H1 (cell line): ENCODE results near the gene SAFB2. TPM values are rescaled to one million over a fixed set of nuclear protein-coding genes. Genes with fewer than 3 reads are reported as not detected.
A peak's percentile ranks its signal among the peaks of the same experiment; 100 is the strongest.

ENCODE experiments used
- CBX8 ChIP-seq: fragments of 300-800, 300-1000 bp; sonication (generic); IDR thresholded peaks from 2 replicates; pipeline ENCODE4 v1.7.1; 2016; ENCODE audit warnings: low read depth, low read length, borderline replicate concordance
- CTBP2 ChIP-seq: IDR thresholded peaks from 2 replicates; pipeline ENCODE4 v1.7.0; 2011; ENCODE audit warnings: borderline replicate concordance, mild to moderate bottlenecking, moderate library complexity, mixed read lengths, low read length; ENCODE audit not compliant: insufficient read depth, insufficient read length
- POLR2AphosphoS5 ChIP-seq: IDR thresholded peaks from 2 replicates; pipeline ENCODE4 v1.6.1; 2011; ENCODE audit warnings: low read depth, low read length
- RNF2 ChIP-seq: fragments of 200-900, 300-1000 bp; sonication (generic); IDR thresholded peaks from 2 replicates; pipeline ENCODE4 v1.7.1; 2016; ENCODE audit warnings: borderline replicate concordance, low read depth, mild to moderate bottlenecking, antibody characterized with exemption, low read length; ENCODE audit not compliant: poor library complexity, severe bottlenecking; ENCODE audit errors: missing control alignments
- TAF7 ChIP-seq: optimal IDR thresholded peaks from 2 replicates; pipeline ENCODE3; 2011; ENCODE audit warnings: low read depth, mild to moderate bottlenecking, inconsistent platforms, low read length, moderate library complexity, borderline replicate concordance
- polyA plus RNA-seq, 7 experiments: library from polyadenylated mRNA; depleted of rRNA in 3 of 7; stranded (reverse) in 5 of 7; unstranded in 2 of 7; fragments of >200 nt in 5 of 7; fragments of 200-250 nt in 2 of 7; gene quantifications; 1 replicate in 5 of 7; 2 replicates in 1 of 7; 4 replicates in 1 of 7; pipeline versions ENCODE4 v1.2.1 to v1.2.3, GENCODE V29; 2011 to 2013; ENCODE audit warnings: missing spikeins in 2 of 7, mixed read lengths in 2 of 7
- total RNA-seq: library from RNA; stranded (reverse); fragmentation: NEBNext Ultra II Directional; extraction: Animal tissue kit (Norgen Biotek cat#: 25700); gene quantifications from 2 replicates; pipeline ENCODE4 v1.2.1, GENCODE V29; 2021
- TF ChIP-seq, protein P1 (sequence below), 3 experiments: IDR thresholded peaks; 1 replicate in 2 of 3; 2 replicates in 1 of 3; pipeline versions ENCODE4 v1.5.1 to v1.6.1; 2011; ENCODE audit warnings: low read length in 3 of 3, mild to moderate bottlenecking in 3 of 3, inconsistent platforms in 2 of 3, low read depth in 1 of 3, moderate library complexity in 1 of 3; ENCODE audit not compliant: insufficient read depth in 1 of 3; ENCODE audit errors: control extremely low read depth in 1 of 3

SAFB2 gene
- total and polyA plus RNA-seq, 2 of the 8 experiments (the other 6 are each of a cell fraction or from before 2014, with no cell fraction given), result 14.8 to 63.8 TPM

- TF ChIP-seq, protein P1, sequence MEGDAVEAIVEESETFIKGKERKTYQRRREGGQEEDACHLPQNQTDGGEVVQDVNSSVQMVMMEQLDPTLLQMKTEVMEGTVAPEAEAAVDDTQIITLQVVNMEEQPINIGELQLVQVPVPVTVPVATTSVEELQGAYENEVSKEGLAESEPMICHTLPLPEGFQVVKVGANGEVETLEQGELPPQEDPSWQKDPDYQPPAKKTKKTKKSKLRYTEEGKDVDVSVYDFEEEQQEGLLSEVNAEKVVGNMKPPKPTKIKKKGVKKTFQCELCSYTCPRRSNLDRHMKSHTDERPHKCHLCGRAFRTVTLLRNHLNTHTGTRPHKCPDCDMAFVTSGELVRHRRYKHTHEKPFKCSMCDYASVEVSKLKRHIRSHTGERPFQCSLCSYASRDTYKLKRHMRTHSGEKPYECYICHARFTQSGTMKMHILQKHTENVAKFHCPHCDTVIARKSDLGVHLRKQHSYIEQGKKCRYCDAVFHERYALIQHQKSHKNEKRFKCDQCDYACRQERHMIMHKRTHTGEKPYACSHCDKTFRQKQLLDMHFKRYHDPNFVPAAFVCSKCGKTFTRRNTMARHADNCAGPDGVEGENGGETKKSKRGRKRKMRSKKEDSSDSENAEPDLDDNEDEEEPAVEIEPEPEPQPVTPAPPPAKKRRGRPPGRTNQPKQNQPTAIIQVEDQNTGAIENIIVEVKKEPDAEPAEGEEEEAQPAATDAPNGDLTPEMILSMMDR (IDR thresholded peaks at IDR 0.05; ENCODE audit: control extremely low read depth in 1 of 3, insufficient read depth in 1 of 3, low read depth in 1 of 3, low read length in 3 of 3), result peak; percentile 16 to 74 (median 44)
- TF ChIP-seq POLR2AphosphoS5 (no peak), CBX8 (no peak), CTBP2 (no peak), TAF7 (no peak), RNF2 (no peak)
Measured at GRCh38 chr19:5561559-5561958, 61.0 kb downstream of the SAFB2 start (continued).
